Tibial nerve (tissue), 3 donors: Measurements from ENCODE around the gene FGGY.

Experiments used
- POLR2A ChIP-seq, 2 donors: fragments of 450-650 bp; IDR thresholded peaks; one replicate each; pipeline ENCODE4 v1.6.1; 2017; ENCODE audit warnings: antibody characterized with exemption in 2 of 2, mild to moderate bottlenecking in 2 of 2, moderate library complexity in 2 of 2
- TF ChIP-seq, protein P1 (sequence below), 5 experiments: fragments of 200-600 bp in 3 of 5; fragments of 450-650 bp in 2 of 5; sonication (generic) in 3 of 5; IDR thresholded peaks; one replicate each; pipeline ENCODE4 v1.5.1; 2016 to 2019; ENCODE audit warnings: antibody characterized with exemption in 5 of 5, mild to moderate bottlenecking in 3 of 5, moderate library complexity in 2 of 5

DNA sequence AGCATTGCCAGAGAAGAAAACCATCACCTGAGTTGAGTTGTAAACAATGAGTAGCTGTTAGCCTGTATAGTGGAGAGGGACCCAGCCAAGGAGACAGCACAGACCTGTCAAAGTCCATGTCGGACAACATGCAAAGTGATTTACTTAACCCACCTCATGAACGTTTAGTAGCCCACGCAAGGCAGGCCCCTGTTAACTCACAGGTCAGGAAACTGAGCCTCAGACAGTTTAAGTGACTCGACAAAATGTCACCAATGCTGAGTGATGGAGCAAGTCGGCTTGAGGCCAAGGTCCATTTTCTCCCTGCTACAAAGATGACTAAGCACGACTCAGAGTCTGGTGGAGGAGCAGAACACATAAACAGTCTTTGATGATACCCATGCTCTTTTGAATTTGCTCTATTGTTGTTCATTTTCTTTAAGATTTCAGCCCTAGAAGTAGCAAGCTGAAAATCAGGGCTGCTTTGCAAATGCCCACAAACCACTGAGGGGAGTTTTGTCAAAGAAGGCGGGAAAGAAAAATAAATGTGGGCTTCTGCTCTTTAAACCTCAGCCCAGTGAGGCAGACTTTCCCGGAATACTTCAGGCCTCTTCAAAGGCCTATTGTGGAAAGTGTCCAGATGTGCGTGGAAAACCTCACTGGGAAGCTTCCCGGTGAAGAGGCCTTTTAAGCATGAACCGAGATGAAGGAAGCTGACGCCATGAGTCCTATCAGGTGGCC, 434.0 kb downstream of the FGGY start:
- TF ChIP-seq, protein P1, sequence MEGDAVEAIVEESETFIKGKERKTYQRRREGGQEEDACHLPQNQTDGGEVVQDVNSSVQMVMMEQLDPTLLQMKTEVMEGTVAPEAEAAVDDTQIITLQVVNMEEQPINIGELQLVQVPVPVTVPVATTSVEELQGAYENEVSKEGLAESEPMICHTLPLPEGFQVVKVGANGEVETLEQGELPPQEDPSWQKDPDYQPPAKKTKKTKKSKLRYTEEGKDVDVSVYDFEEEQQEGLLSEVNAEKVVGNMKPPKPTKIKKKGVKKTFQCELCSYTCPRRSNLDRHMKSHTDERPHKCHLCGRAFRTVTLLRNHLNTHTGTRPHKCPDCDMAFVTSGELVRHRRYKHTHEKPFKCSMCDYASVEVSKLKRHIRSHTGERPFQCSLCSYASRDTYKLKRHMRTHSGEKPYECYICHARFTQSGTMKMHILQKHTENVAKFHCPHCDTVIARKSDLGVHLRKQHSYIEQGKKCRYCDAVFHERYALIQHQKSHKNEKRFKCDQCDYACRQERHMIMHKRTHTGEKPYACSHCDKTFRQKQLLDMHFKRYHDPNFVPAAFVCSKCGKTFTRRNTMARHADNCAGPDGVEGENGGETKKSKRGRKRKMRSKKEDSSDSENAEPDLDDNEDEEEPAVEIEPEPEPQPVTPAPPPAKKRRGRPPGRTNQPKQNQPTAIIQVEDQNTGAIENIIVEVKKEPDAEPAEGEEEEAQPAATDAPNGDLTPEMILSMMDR (IDR thresholded peaks at IDR 0.05) = no peak
- TF ChIP-seq POLR2A (IDR thresholded peaks at IDR 0.05) = no peak
